HEK293T (cell line): ENCODE data around the gene ZNF483.

ENCODE experiments used
- BHLHE40 ChIP-seq: fragments of 450-650 bp; IDR thresholded peaks from 2 replicates; pipeline ENCODE4 v1.6.1; 2016; ENCODE audit warnings: mild to moderate bottlenecking, moderate library complexity, borderline replicate concordance
- FOXK2 ChIP-seq: fragments of 450-650 bp; IDR thresholded peaks from 2 replicates; pipeline ENCODE4 v1.6.1; 2016; ENCODE audit warnings: mild to moderate bottlenecking
- FOXM1 ChIP-seq: fragments of 450-650 bp; IDR thresholded peaks from 2 replicates; pipeline ENCODE4 v1.6.1; 2017; ENCODE audit warnings: mild to moderate bottlenecking, borderline replicate concordance
- L3MBTL2 ChIP-seq: fragments of 450-650 bp; conservative IDR thresholded peaks from 2 replicates; pipeline ENCODE4 v1.6.1; 2016; ENCODE audit warnings: mild to moderate bottlenecking
- NFRKB ChIP-seq: fragments of 450-650 bp; IDR thresholded peaks from 2 replicates; pipeline ENCODE4 v1.6.1; 2016; ENCODE audit warnings: mild to moderate bottlenecking, moderate library complexity
- SP1 ChIP-seq: fragments of 450-650 bp; IDR thresholded peaks from 2 replicates; pipeline ENCODE4 v1.6.1; 2017
- SUZ12 ChIP-seq: fragments of 450-650 bp; IDR thresholded peaks from 2 replicates; pipeline ENCODE4 v1.6.1; 2016; ENCODE audit warnings: mild to moderate bottlenecking
- ZNF384 ChIP-seq: fragments of 450-650 bp; IDR thresholded peaks from 2 replicates; pipeline ENCODE4 v1.6.1; 2016
- TF ChIP-seq, protein P1 (sequence below): fragments of 450-650 bp; IDR thresholded peaks from 2 replicates; pipeline ENCODE4 v1.6.1; 2016

DNA sequence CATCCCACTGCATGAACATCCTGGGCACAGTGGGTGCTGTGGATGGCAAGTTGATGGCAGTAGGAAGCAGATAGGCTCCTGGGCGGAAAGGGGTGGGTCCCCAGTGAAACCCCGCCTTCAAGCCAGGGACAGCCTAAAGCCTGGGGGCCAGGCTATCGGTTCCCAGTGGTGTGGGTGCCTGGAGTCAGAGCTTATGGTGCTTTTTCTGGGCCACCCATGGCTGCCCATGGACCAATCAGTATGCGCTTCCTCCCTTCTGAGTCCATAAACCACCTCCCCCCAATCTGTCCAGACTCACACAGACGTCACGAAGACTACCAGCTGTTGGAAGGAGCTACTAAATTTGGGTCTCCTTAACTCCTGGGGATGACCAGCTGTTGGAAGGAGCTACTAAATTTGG is 23.3 kb upstream of the ZNF483 start:
- TF ChIP-seq BHLHE40: no peak
- TF ChIP-seq, protein P1, sequence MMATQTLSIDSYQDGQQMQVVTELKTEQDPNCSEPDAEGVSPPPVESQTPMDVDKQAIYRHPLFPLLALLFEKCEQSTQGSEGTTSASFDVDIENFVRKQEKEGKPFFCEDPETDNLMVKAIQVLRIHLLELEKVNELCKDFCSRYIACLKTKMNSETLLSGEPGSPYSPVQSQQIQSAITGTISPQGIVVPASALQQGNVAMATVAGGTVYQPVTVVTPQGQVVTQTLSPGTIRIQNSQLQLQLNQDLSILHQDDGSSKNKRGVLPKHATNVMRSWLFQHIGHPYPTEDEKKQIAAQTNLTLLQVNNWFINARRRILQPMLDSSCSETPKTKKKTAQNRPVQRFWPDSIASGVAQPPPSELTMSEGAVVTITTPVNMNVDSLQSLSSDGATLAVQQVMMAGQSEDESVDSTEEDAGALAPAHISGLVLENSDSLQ: no peak
- no peak for TF ChIP-seq SUZ12
- TF ChIP-seq NFRKB: no peak
- TF ChIP-seq FOXM1: no peak
- TF ChIP-seq ZNF384: no peak
- TF ChIP-seq SP1: no peak
- no peak for TF ChIP-seq L3MBTL2
- no peak for TF ChIP-seq FOXK2
